MM.1S (cell line): ENCODE data around the gene HMGN5.
A peak's percentile ranks its signal among the peaks of the same experiment; 100 is the strongest.

Experiments
- DNase-seq: peaks from one replicate; pipeline ENCODE4 v3.0.0-alpha.2; 2015
- H2AFZ ChIP-seq: fragments of 300-600 bp; sonication (generic); 2 replicates; pipeline ENCODE4 v1.6.0; 2016; ENCODE audit warnings: antibody characterized with exemption, low read length
- H3F3A ChIP-seq: fragments of 300-600 bp; sonication (generic); 2 replicates; pipeline ENCODE4 v1.6.1; 2016; ENCODE audit warnings: mild to moderate bottlenecking, antibody characterized with exemption, low read length, moderate library complexity, mixed read lengths; ENCODE audit not compliant: insufficient read depth
- H3K27ac ChIP-seq: fragments of 300-600 bp; sonication (generic); 2 replicates; pipeline ENCODE4 v1.5.1; 2016; ENCODE audit warnings: mild to moderate bottlenecking, low read length
- H3K27me3 ChIP-seq: fragments of 300-600 bp; sonication (generic); replicated peaks from 2 replicates; pipeline ENCODE4 v1.6.0; 2016; ENCODE audit warnings: low read length; ENCODE audit not compliant: insufficient read depth
- H3K36me3 ChIP-seq: fragments of 300-600 bp; sonication (generic); replicated peaks from 2 replicates; pipeline ENCODE4 v1.6.1; 2016; ENCODE audit warnings: mild to moderate bottlenecking, low read length, mixed read lengths; ENCODE audit not compliant: insufficient read depth
- H3K4me1 ChIP-seq: fragments of 300-600 bp; sonication (generic); 2 replicates; pipeline ENCODE4 v1.6.1; 2016; ENCODE audit warnings: low read length, mixed read lengths
- H3K4me2 ChIP-seq: fragments of 300-600 bp; sonication (generic); 2 replicates; pipeline ENCODE4 v1.6.0; 2016; ENCODE audit warnings: low read depth, low read length
- H3K4me3 ChIP-seq: fragments of 300-600 bp; sonication (generic); 2 replicates; pipeline ENCODE4 v1.5.1; 2016; ENCODE audit warnings: low read length, mixed read lengths
- H3K79me2 ChIP-seq: fragments of 300-600 bp; sonication (generic); 2 replicates; pipeline ENCODE4 v1.6.1; 2016; ENCODE audit warnings: mixed run types, low read length, mixed read lengths
- H3K9ac ChIP-seq: fragments of 300-600 bp; sonication (generic); 2 replicates; pipeline ENCODE4 v1.6.1; 2016; ENCODE audit warnings: low read length, mixed read lengths
- H3K9me2 ChIP-seq: fragments of 300-600 bp; sonication (generic); replicated peaks from 2 replicates; pipeline ENCODE4 v1.6.1; 2016; ENCODE audit warnings: mild to moderate bottlenecking, low read length, mixed read lengths; ENCODE audit not compliant: insufficient read depth
- H3K9me3 ChIP-seq: fragments of 300-600 bp; sonication (generic); replicated peaks from 2 replicates; pipeline ENCODE4 v1.6.1; 2016; ENCODE audit warnings: mild to moderate bottlenecking, low read length, mixed read lengths; ENCODE audit not compliant: insufficient read depth
- H4K20me1 ChIP-seq: fragments of 300-600 bp; sonication (generic); 2 replicates; pipeline ENCODE4 v1.6.1; 2016; ENCODE audit warnings: mild to moderate bottlenecking, low read length, moderate library complexity, mixed read lengths; ENCODE audit not compliant: insufficient read depth
- CTCF ChIP-seq: fragments of 300-600 bp; sonication (generic); IDR thresholded peaks from 2 replicates; pipeline ENCODE4 v1.5.1; 2016; ENCODE audit warnings: antibody characterized with exemption, low read length, mixed read lengths
- EZH2 ChIP-seq: fragments of 300-600 bp; sonication (generic); optimal IDR thresholded peaks from 2 replicates; pipeline ENCODE3; 2017; ENCODE audit warnings: low read depth, mild to moderate bottlenecking, antibody characterized with exemption, low read length, mixed read lengths
- EZH2phosphoT487 ChIP-seq: fragments of 300-600 bp; sonication (generic); IDR thresholded peaks from 2 replicates; pipeline ENCODE4 v1.6.1; 2018; ENCODE audit warnings: antibody characterized with exemption, low read length

Gene HMGN5

GRCh38 chrX:81121513-81122363, 80.0 kb downstream of the HMGN5 start:
- H3K27ac ChIP-seq: peak overlapping the region; percentile 40; the same call in 1 of the 2 replicates
- H3K36me3 ChIP-seq: no peaks in the 10 kb centered on the region
- H3K9ac ChIP-seq: peak overlapping the region; percentile 45; the same call in 1 of the 2 replicates
- no peaks in the 10 kb centered on the region for H3K27me3 ChIP-seq
- H3F3A ChIP-seq: peaks cover 5% of the 10 kb centered on the region
- H3K79me2 ChIP-seq: no peaks in the 10 kb centered on the region
- peak overlapping the region; percentile 73 for H3K4me3 ChIP-seq
- H3K9me2 ChIP-seq: no peaks in the 10 kb centered on the region
- no peaks in the 10 kb centered on the region for H3K4me1 ChIP-seq
- H2AFZ ChIP-seq: peak overlapping the region; percentile 87
- no peaks in the 10 kb centered on the region for H3K9me3 ChIP-seq
- H3K4me2 ChIP-seq: peak overlapping the region; percentile 60
- peak; percentile 92 for DNase-seq
- TF ChIP-seq EZH2 (no peak), EZH2phosphoT487 (no peak), CTCF (no peak)
- no peaks in the 10 kb centered on the region for H4K20me1 ChIP-seq

GRCh38 chrX:81120936-81121371, 80.8 kb downstream of the HMGN5 start:
- H2AFZ ChIP-seq: peak overlapping the region; percentile 74
- H3K9ac ChIP-seq: peak overlapping the region; percentile 45; the same call in 1 of the 2 replicates
- peak; percentile 78 for DNase-seq
- no peaks in the 10 kb centered on the region for H4K20me1 ChIP-seq
- peaks cover 5% of the 10 kb centered on the region for H3F3A ChIP-seq
- H3K79me2 ChIP-seq: no peaks in the 10 kb centered on the region
- H3K36me3 ChIP-seq: no peaks in the 10 kb centered on the region
- TF ChIP-seq EZH2phosphoT487 (no peak), CTCF (peak; percentile 76)
- peak overlapping the region; percentile 40; the same call in 1 of the 2 replicates for H3K27ac ChIP-seq
- no peaks in the 10 kb centered on the region for H3K27me3 ChIP-seq
- no peaks in the 10 kb centered on the region for H3K9me3 ChIP-seq
- peak overlapping the region; percentile 73 for H3K4me3 ChIP-seq
- no peaks in the 10 kb centered on the region for H3K9me2 ChIP-seq
- H3K4me2 ChIP-seq: peak overlapping the region; percentile 57
- H3K4me1 ChIP-seq: no peaks in the 10 kb centered on the region

- no peaks in the 10 kb centered on the region for H3K4me1 ChIP-seq
- no peaks in the 10 kb centered on the region for H3K9me2 ChIP-seq
- H2AFZ ChIP-seq: peak overlapping the region; percentile 74
- peak overlapping the region; percentile 30; the same call in 1 of the 2 replicates for H3K9ac ChIP-seq
- no peak overlapping the region; the same call in 1 of the 2 replicates for H3K27ac ChIP-seq
- no peaks in the 10 kb centered on the region for H3K36me3 ChIP-seq
- peak overlapping the region; percentile 73 for H3K4me3 ChIP-seq
- no peaks in the 10 kb centered on the region for H3K79me2 ChIP-seq
- peak overlapping the region; percentile 57 for H3K4me2 ChIP-seq
- no peak for TF ChIP-seq CTCF
- TF ChIP-seq EZH2phosphoT487: no peak
- TF ChIP-seq EZH2: no peak
- H3F3A ChIP-seq: peaks cover 5% of the 10 kb centered on the region
- no peaks in the 10 kb centered on the region for H3K27me3 ChIP-seq
- no peaks in the 10 kb centered on the region for H4K20me1 ChIP-seq
- H3K9me3 ChIP-seq: no peaks in the 10 kb centered on the region
- peak; percentile 12 for DNase-seq
Observed at GRCh38 chrX:81120258-81120935, 81.3 kb downstream of the HMGN5 start.
